NCI-H1417 (cell line): ENCODE measurements around the gene EMX1.

Experiments
- DNase-seq, 3 experiments: peaks; one replicate each; lab custom pipeline; 2025; lab: John Stamatoyannopoulos, UW

EMX1 gene

DNA sequence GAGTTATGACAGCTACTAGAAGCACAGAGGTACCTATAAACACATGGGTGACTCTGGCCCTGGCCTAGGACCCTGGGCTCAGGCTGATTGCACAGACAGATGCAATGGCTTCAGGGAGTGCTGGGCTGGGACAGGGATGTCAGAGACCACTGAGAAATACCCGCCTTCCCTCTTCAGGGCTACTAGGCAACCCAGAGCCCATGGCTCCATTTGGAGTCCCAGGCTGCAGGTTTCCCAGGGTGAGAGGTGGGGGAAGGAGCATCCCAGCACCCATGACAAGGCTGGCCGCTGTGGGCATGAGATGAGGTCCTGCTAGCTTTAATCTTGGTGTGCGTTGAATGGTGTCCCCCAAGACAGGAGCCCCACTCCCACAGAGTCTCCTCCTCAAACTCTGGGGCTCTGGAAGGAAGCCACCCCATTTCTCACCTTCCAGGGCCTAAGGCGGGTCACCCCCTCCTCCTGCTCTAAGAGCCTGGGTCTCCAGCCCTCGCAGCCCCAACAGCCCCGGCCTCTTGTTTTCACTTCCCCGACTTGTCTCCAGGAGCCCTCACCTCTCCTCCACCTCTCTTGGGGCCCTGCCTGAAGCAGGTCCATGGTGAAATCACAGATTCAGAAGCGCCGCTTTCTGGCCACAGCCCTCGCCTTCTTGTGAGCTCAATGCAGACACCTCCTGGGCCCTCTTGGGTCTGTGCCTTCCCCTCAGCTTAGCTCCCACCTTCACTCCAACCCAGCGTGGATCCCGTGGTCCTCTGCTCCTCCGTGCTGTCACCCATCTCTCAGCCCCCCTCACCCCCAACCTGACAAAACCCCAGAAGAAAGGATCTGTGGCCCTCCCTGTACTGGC lies 41.4 kb downstream of the EMX1 start:
- DNase-seq = no peak

DNA sequence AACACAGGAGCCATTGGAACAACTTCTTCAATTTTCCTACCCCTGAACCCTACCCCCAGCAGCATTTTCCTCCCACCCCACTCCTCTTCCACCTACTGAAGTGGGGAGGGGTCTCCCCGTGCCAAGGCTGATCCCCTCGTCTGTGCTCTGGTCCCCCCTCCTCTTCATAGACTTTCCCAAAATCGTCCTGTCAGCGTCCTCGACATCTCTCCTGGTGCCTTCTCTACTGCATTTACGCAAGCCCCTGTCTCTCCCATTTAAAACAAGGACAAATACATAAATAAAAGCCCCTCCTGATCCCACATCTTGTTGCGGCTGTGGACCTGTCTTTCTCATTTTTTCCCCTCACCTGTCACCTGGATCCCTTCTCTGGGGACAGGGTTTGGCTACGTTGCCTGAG lies 42.2 kb downstream of the EMX1 start:
- DNase-seq = no peak

DNA sequence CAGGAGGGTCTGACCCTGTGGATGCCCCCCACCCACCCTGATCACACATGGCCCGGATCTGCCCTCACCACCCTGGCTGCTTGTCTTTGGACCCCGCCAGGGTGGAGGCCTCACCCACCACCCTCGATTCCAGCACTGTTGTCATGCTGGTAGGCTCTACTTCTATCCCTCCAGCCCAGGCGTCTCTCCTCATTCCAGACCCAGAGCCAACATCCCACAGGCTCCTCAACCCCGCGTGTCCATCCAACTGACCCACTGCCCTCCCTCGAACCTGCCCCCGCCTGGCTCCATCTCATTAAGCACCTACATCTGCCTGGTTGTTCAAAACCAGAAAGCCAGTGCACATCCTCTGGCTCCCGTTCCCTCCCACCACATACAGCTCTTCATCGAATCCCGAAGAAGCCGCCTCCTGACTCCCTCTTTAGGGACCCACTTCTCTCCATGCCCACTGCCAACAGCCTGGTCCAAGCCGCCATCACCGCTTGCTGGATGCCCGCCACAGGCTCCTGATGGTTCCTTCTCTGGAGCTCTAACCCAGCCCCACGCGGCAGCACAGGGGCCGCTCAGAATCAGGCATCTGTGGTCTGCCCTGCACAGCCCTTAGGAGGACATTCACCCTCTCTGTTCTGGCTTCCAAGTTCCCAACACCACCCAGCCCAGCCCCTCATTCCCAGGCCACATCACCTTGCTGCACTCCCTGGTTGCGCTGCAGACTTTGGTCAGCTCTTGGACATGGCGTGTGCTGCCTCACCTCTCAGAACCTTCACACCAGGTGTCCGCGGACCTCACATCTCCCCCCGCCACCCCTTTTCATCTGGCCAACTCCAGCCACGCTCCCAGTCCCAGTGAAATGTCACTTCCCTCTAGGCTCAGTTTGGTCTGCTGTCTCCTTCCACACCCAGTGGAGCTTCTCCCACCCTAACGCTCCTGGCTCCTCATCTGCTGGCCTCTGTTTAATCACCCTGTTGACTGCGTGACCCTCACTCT lies 43.0 kb downstream of the EMX1 start:
- DNase-seq = no peak

DNA sequence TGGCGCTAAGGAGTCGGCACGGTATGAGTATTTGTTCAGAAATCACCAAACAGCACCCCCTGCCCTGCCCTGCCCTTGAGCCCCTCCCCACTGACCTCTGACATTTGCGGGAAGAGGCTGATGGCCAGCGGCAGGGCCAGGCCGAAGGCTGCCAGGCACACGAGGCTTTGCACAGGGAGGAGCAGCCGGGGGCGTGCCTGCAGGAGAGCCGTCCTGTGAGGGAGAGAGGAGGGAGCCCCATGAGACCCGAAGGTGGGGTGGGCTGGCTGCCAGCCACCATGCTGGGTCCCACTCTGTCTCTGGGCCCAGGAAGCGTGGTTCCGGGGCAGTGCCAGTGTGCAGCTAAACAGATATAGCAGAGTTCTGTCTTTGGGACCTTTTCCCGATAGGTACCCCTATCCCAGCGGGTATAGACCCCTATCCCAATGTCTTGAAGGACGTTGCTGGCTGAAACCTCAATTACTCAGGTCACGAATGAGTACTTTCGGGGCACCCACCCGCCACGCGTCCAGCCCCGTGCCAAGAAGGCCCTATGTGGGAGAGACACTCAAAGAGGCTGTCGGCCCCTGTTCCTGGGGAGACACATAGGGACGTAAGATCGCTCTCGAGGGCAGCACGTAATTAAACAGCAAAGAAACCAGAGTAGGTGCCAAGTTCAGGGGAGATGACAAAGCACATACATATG lies 43.9 kb downstream of the EMX1 start:
- DNase-seq = no peak

DNA sequence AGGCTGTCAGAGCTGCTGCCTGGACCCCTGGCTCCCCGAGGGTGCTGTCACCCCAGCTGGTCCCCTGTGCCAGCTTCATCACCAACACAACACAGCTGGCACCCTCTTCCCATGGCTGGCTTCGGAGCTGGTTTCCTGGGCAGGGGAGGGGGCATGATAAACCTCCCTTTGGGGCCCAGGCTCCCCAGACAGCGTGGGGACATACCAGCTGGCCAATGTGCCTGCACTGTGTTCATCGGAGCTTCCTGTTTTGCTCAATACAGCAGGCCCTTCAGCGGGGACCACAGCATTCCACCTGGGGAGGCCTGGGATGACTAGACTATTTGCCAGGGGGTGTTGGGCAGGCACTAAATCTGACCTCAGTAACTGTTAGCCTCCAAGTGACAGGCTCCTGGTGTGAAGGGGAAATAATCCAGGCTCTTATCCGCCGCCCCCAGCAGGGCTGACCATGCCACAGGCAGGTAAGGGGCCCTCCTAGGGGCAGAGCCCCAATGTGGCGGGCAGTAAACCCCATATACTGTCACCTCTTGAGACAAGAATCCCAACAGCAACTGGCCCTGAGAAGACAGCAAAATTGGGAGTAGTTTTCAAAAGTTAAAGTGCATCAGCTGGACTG lies 44.6 kb downstream of the EMX1 start:
- DNase-seq = no peak

DNA sequence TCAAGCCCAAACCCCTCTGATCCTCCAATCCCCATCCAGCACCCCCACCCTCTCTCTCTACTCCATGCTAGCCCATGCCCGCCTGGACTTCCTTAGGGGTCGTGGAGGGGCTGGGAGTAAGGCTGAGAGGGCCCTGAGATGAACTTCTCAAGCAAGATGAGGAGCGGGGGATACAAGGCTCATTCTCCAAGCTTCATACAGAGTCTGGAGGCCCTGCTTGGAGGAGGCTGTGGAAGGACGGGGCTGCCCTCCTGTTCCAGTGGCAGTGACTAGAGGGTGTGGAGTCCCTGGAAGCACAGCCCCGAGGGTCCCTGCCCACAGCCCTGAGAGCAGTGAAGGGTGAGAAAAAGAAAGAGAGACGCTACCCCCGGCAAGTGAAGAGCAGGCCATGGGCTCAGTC lies 45.6 kb downstream of the EMX1 start:
- DNase-seq = no peak

DNA sequence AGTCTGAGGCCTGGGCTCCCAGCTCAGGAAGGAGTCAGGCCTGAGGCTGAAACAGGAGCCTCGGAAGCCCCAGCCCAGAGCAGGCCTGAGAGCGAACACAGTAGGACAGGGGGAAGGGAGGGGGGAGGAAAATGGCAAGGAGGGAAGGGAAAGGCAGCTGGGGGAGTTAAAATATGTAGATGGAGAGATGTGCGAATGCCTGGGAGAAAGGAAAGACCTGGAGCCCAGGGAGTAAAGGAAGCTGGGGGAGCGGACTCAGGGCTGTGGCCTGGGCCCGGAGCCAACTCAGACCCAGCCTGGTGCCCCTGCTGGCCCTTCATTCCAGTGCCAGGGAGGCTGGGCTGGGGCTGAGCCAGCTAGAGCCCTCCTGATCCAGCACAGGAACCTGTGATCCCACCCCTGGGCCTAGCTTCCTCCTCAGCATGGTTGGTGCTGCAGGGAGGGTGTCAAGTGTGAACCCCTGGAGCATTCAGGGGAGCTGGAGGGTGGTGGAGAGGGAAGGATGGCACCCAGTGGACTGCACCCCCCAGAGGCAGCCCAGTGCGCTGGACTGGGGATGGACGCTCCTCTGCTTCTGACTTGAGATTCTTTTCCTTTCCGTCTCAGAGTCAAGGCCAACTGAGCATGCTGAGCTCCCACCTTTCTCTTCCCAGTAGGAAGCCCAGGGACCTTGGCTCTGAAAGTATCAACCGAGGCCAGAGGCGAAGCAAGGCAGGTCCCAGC lies 46.3 kb downstream of the EMX1 start:
- no peak for DNase-seq

DNA sequence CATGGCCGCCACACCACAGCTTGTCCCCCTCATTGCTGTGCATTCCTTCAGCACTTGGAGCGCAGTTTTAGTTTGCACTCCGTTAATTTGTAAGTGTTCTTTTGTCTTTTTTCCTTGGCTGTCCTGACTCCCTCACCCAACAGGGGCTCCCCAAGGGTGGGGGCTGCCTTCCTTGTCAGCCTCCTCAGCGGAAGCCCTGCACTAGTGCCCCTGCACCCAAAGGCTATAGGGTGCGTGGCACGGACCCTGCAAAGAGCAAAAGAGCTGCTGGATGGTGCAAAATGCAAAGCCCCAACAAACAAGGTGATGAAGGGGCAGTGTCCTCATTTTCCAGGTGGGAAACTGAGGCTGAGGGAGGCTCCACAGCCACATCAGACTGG lies 46.8 kb downstream of the EMX1 start:
- DNase-seq = no peak

DNA sequence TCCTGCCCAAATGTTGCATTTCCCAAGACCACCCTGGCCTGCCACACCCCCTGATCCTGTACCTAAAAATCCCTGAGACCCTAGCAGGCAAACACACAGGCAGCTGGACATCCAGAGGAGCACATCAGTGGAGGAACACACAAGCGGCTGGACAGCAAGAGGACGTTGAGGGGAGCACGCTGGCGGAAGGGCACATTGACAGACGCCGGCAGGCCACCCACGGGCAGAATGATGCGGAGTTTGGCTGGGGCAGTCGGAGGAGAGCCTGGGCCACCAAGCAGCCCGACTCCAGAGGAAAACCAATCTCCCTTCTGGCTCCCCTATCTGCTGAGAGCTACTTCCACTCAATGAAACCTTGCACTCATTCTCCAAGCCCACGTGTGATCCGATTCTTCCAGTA lies 47.7 kb downstream of the EMX1 start:
- no peak for DNase-seq

DNA sequence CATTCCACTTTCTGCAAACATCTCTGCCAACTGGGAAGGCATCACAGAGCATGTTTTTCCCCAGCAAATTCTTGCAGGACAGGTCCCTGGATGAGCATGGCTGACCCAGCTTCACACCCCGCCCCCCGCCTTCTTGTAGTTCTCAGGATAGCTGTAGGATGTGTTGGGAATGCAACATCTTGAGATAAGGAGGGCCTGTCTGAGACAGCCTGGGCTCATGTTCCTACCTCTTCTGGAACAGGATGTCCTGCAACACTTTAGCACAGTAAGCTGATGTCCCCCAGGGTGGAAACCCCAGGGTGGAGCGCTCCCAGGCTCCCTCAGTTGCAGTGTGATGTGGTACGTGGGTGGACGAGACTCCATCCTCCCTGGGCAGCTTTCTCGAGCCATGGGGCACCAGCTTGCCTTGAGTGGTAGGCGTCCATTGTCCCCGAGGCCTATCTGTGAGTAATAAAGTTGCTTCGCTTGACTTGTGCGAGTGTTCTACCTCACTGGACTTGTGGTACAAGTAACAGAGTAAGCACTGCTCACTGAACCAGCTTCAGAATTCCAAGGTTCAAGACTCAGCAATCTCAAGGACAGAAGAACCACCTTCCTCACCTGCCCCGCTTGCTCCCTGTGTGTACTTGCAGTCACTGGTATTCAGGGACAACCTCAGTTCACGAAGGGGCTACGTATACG lies 48.6 kb downstream of the EMX1 start:
- DNase-seq = no peak

DNA sequence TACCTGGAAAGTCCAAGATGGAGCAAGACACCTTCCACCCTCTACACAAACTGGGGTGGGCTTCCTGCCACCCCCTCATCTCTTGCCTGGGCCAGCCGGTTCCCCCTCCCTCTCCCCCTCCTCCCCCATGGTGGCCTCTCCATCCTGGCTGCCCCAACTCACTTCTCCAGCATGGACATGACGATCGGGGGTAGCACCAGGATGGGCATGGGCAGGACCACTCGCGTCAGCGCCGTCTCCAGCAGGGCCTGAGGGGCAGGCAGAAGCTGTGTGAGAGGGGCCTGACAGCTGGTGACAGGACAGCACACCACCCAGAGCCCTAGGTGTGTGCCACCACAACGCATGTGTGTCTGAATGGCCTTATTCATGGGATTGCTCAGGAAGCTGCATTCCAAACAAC lies 51.0 kb downstream of the EMX1 start:
- no peak for DNase-seq

DNA sequence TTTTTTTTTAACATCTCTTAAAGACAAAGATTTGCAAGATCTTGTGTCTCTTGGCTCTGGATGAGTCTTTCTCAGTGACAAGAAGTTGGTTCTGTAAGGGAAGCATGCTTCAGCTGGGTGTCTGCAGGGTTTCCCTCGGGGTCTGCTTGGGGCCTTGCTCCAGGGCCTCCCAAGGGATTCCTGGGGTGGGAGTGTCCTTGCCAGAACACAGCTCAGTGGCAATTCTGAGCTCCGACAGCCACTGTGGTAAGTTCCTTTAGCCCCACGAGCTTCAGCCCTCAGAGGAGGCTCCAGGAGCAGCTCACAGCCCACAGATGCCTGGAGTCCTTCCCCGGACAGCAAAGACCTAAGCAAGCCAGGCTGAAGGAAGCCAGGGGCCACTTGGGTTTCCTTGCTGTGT lies 52.4 kb downstream of the EMX1 start:
- DNase-seq = no peak

DNA sequence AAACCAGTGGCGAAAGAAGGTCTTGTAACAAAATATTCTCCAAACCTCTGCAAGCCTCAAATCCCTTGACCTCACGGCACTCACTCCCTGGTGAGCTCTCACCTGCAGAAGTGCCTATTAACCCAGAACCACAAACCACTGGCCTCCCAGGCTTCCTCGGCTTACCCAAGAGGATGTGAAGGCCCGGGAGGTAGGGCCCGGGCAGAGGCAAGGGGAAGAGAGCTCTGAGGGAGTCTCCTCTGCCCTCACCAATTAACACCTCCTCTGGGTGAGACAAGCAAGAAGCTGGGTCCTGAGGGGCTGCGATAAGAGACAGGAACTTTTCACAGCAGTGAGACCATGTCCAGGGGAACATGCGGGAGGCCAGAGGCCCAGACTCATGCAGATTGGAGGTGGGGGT lies 53.7 kb downstream of the EMX1 start:
- DNase-seq = no peak

DNA sequence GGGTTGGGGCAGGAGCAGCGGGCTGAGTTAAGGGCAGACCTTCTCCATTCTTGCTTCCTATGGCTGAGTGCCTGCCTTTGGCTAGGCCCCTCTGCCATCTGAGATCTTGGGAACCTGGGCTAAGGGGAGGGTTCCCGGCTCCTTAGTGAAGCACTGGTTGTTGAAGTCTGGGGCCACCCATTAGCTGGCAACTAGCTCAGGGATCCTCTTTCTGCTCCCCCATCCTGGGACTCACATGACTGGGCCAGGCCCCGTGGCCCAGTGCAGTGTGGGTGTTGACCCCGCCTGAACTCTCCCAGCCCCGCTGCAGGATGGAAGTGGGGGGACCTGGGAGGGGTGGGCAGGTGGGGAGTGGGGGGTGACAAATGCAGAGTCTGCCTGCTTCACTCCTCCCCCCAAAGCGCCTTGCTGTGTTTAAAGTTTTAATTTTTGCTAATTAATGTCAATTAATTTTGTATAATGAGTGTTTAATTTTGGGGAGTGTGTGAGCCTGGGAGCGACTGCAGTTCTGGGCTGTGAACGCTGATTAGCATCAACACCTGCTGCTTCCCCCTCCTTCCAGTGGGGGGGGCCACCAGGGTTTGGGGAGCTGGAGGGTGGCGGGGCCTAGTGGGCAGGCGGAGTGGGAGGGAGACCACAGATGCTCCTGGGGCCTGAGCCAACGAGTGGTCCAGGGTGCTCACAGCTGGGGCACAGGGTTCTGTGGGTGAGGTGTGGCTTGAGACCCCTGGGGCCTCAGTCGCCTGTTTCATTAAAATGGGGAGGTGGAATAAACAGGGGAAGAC lies 55.2 kb downstream of the EMX1 start:
- peak in 1 of 3 experiments; percentile 27 for DNase-seq

DNA sequence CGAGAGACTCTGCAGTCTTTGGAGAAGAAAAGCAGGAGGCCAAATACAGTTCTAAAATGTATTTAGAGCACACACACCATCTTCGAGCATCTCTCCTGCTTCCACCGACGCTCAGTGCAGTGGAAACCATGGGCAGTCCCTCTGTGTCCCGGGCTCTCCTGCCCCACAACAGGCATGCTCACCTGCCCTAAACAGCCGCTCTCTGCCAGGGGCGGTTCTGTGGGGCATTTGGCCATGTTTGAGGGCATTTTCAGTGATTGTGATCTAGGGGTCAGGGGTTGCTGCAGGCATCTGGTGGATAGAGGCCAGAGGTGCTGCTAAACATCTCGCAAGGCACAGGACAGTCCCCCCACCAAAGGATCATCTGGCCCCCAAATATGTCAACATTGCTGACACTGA lies 55.8 kb downstream of the EMX1 start:
- DNase-seq = no peak

DNA sequence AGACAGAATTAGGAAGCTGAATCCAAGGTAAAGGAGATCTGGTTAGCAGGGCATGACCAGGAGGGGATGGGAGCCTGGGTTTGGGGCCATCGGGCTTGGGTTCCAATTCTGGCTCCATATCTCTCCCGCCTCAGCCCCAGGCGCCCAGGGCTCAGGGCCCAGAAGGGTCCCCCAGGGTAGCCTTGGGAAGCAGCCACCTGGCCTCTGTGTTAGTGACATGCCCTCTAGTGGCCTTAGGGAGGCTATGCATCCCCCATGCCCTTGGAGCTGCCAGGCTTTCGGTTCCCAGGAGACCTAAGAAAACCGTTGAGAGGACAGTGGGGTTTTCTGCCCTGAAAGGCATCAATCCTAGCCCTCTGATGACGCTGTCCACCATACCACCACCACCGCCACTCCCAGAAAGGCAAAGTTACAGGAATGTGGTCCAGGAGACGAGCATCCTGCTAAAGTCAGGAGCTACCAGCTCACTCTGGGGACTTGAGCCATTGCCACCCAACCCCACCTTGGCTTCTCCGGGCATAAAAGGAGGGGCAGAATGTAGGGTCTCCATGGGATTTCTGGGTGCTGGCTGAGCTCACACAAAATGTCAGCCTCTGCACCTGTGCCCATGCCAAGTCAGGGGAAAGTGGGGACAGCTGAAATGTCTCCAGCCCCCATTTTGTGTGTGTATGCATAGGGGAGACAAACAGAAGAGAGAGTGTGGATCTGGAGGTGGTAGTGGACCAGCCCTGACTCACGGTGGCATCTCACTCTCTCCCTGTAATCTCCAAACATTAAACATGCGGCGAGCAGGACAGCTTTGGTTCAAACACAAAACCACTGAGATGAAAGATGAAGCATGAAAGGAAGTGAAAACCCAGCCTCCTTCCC lies 56.5 kb downstream of the EMX1 start:
- peak; percentile 37 to 75 (median 54) for DNase-seq

DNA sequence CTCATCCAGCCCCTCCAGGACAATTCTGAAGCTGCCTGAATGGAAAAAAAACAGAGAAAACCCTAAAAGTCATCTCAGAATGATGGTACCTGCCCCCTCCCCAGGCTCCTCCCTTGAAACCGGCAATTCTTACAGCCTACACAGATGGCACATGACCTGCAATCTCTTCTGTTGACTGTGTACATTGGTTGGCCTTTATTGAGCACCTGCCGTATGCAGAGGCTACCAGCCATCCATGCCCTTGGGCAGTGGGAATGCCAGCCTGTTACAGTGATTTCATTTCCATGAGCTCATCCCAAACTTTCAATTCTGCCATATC lies 57.1 kb downstream of the EMX1 start:
- DNase-seq = no peak

DNA sequence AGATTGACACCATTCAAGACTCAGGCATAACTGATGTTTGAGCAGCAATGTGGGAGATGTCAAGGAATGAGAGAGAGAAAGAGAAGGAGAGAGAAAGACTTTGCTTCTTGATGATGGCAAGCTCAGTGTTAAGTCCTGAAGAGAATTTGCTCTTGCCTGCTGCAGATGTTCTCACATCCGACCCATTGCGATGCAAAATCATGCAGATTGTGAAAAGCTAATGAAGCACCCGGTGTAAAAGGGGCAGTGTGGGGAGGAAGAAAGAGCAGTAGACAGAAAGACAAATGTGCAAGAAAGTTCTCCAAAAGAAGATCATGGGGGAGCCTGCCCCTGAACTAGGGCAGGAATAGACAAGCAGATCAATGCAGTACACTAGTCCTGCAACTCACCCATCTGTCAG lies 57.7 kb downstream of the EMX1 start:
- DNase-seq = no peak

DNA sequence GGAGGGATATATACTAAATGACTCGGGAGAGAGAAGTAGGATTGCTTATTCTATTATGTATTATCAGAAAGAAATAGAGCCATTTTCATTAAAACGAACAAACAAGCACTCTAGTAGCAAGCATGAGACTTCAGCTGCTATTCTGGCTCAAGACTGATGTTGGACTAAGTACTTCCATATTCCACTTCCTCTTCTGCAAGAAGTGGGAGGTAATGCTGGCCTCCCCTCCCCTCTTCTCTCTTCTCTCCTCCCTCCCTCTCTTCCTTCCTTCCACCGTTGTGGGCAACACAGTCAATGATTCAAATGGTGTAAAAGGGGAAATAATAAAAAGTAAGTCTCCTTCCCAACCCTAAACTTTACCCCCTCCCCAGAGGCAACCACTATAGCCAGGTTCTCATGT lies 62.6 kb downstream of the EMX1 start:
- DNase-seq = no peak
